SK-N-SH treated with all-trans-retinoic acid at 6 μM for 48 hours (cell line): ENCODE data around the gene FRS3.

Experiments used
- ATAC-seq: fragments of 200-7000 bp; cut with Tn5 transposase; 3 replicates; pipeline ENCODE4 v1.9.1; 2020; ENCODE audit warnings: mild to moderate bottlenecking, moderate library complexity
- BACH2 ChIP-seq: fragments of 250-450 bp; sonication (Bioruptor Pico); IDR thresholded peaks from 2 replicates; pipeline ENCODE4 v1.9.0; 2021; ENCODE audit warnings: mild to moderate bottlenecking, borderline replicate concordance
- CREB5 ChIP-seq: fragments of 250-450 bp; sonication (Bioruptor Pico); IDR thresholded peaks from 2 replicates; pipeline ENCODE4 v1.5.1; 2020; ENCODE audit warnings: low read depth, mild to moderate bottlenecking, moderate library complexity
- CSDC2 ChIP-seq: fragments of 250-450 bp; sonication (Bioruptor Pico); IDR thresholded peaks from 2 replicates; pipeline ENCODE4 v1.5.0; 2020; ENCODE audit warnings: mild to moderate bottlenecking, moderate library complexity
- ESRRG ChIP-seq: fragments of 250-450 bp; sonication (Bioruptor Pico); IDR thresholded peaks from 2 replicates; pipeline ENCODE4 v1.6.1; 2021; ENCODE audit warnings: mild to moderate bottlenecking
- GLIS3 ChIP-seq: fragments of 250-450 bp; sonication (Bioruptor Pico); IDR thresholded peaks from 2 replicates; pipeline ENCODE4 v1.5.0; 2020; ENCODE audit warnings: mild to moderate bottlenecking, moderate library complexity
- ISL1 ChIP-seq: fragments of 250-450 bp; sonication (Bioruptor Pico); IDR thresholded peaks from 2 replicates; pipeline ENCODE4 v2.1.2; 2022; ENCODE audit warnings: mild to moderate bottlenecking, moderate library complexity
- PATZ1 ChIP-seq: fragments of 250-450 bp; sonication (Bioruptor Pico); IDR thresholded peaks from 2 replicates; pipeline ENCODE4 v1.8.0; 2020; ENCODE audit warnings: mild to moderate bottlenecking, moderate library complexity, borderline replicate concordance
- PPARA ChIP-seq: fragments of 250-450 bp; sonication (Bioruptor Pico); IDR thresholded peaks from 2 replicates; pipeline ENCODE4 v1.5.0; 2020; ENCODE audit warnings: mild to moderate bottlenecking, borderline replicate concordance
- RARB ChIP-seq: fragments of 250-450 bp; sonication (Bioruptor Pico); IDR thresholded peaks from 2 replicates; pipeline ENCODE4 v1.8.0; 2021; ENCODE audit warnings: mild to moderate bottlenecking, moderate library complexity
- SNAI2 ChIP-seq: fragments of 250-450 bp; sonication (Bioruptor Pico); IDR thresholded peaks from 2 replicates; pipeline ENCODE4 v1.5.0; 2020; ENCODE audit warnings: mild to moderate bottlenecking, moderate library complexity
- TCF4 ChIP-seq: fragments of 250-450 bp; sonication (Bioruptor Pico); IDR thresholded peaks from 2 replicates; pipeline ENCODE4 v1.8.0; 2021; ENCODE audit warnings: mild to moderate bottlenecking, moderate library complexity, borderline replicate concordance
- TOX ChIP-seq: fragments of 250-450 bp; sonication (Bioruptor Pico); IDR thresholded peaks from 2 replicates; pipeline ENCODE4 v1.8.0; 2021; ENCODE audit warnings: mild to moderate bottlenecking, moderate library complexity, borderline replicate concordance
- ZFP30 ChIP-seq: fragments of 450-650 bp; formaldehyde crosslinking; IDR thresholded peaks from 2 replicates; pipeline ENCODE4 v1.5.0; 2022; ENCODE audit warnings: mild to moderate bottlenecking, moderate library complexity
- ZNF565 ChIP-seq: fragments of 450-650 bp; formaldehyde crosslinking; conservative IDR thresholded peaks from 2 replicates; pipeline ENCODE4 v1.5.0; 2020; ENCODE audit warnings: low read depth, mild to moderate bottlenecking, moderate library complexity
- ZNF70 ChIP-seq: fragments of 450-650 bp; formaldehyde crosslinking; IDR thresholded peaks from 2 replicates; pipeline ENCODE4 v1.5.0; 2020; ENCODE audit warnings: mild to moderate bottlenecking, moderate library complexity
- ZNF8 ChIP-seq: fragments of 450-650 bp; formaldehyde crosslinking; IDR thresholded peaks from 2 replicates; pipeline ENCODE4 v1.5.0; 2020; ENCODE audit warnings: mild to moderate bottlenecking, moderate library complexity
- TF ChIP-seq, protein P1 (sequence below): fragments of 250-450 bp; sonication (Bioruptor Pico); IDR thresholded peaks from 2 replicates; pipeline ENCODE4 v1.5.1; 2021; ENCODE audit warnings: mild to moderate bottlenecking, moderate library complexity
- TF ChIP-seq, protein P2 (sequence below): fragments of 250-450 bp; sonication (Bioruptor Pico); IDR thresholded peaks from 2 replicates; pipeline ENCODE4 v1.5.0; 2020; ENCODE audit warnings: mild to moderate bottlenecking, moderate library complexity
- TF ChIP-seq, protein P3 (sequence below): fragments of 250-450 bp; sonication (Bioruptor Pico); IDR thresholded peaks from 2 replicates; pipeline ENCODE4 v1.8.0; 2021; ENCODE audit warnings: low read depth, mild to moderate bottlenecking, moderate library complexity, borderline replicate concordance

The FRS3 gene

DNA sequence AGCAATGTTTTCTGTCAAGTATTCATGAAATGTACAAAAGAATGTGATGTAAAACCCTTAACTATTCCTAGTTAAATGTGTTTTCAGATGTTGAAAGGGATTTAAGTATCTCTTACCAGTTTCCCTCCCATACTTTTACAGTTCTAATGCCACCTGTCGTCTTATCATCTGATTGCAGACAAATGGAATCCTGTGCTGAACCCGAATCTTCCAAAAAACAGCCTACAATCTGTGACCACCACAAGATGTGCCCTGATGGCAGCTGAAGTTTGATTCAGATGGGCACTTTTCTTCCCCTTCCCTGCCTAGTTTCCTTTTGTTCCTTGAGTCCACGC lies 9.7 kb upstream of the FRS3 start:
- TF ChIP-seq RARB (CRISPR knock-in tag), result no peak
- TF ChIP-seq, all 23 proteins: peak for 0
- ATAC-seq, result no peak

DNA sequence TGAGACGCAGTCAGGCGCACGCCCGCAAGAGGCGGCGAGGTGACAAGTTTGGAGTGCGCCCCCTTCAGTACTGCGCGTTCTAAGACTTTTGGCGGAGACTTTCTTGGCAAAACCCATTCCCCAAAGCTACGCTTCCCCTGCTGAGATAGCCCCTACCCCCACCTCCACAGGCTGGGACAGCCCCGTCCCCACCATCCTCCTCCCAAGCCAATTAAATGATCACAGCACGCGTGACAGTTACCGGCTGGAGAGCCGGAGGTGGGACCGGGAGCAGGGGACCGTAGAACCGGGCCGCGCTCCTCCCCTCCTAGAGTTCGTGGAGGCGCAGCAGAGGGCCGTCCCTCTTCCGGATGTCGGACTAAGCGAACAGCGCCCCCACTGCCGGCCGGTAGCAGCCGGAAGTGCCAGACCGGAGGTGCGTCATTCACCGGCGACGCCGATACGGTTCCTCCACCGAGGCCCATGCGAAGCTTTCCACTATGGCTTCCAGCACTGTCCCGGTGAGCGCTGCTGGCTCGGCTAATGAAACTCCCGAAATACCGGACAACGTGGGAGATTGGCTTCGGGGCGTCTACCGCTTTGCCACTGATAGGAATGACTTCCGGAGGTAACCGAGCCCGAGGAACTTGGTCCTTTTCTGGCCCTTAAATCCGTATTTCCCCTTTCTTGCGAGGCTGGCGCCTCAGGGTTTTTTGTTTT lies 7.7 kb upstream of the FRS3 start, which contains the start of gene TOMM6:
TOMM6 (plus strand) TSS at position 476 of the 699 bp plus-strand sequence; CDS start at position 480, 4 bp downstream.
- peak; percentile 88 for ATAC-seq

DNA sequence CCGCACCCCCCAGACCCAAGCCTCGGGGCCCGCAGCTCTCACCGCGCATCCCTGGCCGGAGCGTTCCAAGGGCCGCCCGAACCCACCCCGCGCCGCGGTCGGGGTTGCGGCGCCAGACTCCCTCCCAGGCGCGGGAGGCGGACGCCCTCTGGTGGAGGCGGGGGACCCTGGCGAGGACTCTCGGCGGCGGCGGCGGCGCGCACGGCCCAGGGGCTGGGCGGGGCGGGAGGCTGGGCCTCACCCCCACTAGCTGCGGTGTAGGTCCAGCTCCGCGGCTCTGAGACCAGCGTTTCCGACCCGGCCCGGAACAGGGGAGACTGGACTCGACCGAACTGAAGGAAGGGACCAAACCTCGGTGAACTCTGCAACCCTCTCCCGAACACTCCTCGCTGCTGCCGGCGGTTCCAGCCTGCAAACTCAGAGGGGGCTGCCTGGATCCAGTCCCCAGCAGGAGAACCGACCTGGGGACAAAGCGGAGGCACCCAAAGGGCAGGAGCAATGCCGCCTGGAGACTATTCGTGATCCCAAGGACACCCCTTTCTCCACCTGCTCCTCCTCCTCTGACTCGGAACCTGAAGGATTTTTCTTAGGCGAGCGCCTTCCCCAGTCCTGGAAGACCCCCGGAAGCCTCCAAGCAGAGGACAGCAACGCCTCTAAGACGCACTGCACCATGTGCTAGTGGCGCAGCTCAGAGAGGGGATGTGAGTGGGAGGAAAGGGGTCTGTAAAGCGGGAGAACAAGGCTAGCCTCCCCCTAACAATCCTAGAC lies 6.9 kb upstream of the FRS3 start:
- ATAC-seq, result peak; percentile 91
- no peak for TF ChIP-seq PPARA
- TF ChIP-seq, protein P1, sequence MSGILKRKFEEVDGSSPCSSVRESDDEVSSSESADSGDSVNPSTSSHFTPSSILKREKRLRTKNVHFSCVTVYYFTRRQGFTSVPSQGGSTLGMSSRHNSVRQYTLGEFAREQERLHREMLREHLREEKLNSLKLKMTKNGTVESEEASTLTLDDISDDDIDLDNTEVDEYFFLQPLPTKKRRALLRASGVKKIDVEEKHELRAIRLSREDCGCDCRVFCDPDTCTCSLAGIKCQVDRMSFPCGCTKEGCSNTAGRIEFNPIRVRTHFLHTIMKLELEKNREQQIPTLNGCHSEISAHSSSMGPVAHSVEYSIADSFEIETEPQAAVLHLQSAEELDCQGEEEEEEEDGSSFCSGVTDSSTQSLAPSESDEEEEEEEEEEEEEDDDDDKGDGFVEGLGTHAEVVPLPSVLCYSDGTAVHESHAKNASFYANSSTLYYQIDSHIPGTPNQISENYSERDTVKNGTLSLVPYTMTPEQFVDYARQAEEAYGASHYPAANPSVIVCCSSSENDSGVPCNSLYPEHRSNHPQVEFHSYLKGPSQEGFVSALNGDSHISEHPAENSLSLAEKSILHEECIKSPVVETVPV (CRISPR knock-in tag), result no peak
- TF ChIP-seq SNAI2 (CRISPR knock-in tag), result no peak
- TF ChIP-seq ISL1 (CRISPR knock-in tag), result no peak
- no peak for TF ChIP-seq ZNF565
- TF ChIP-seq, protein P2, sequence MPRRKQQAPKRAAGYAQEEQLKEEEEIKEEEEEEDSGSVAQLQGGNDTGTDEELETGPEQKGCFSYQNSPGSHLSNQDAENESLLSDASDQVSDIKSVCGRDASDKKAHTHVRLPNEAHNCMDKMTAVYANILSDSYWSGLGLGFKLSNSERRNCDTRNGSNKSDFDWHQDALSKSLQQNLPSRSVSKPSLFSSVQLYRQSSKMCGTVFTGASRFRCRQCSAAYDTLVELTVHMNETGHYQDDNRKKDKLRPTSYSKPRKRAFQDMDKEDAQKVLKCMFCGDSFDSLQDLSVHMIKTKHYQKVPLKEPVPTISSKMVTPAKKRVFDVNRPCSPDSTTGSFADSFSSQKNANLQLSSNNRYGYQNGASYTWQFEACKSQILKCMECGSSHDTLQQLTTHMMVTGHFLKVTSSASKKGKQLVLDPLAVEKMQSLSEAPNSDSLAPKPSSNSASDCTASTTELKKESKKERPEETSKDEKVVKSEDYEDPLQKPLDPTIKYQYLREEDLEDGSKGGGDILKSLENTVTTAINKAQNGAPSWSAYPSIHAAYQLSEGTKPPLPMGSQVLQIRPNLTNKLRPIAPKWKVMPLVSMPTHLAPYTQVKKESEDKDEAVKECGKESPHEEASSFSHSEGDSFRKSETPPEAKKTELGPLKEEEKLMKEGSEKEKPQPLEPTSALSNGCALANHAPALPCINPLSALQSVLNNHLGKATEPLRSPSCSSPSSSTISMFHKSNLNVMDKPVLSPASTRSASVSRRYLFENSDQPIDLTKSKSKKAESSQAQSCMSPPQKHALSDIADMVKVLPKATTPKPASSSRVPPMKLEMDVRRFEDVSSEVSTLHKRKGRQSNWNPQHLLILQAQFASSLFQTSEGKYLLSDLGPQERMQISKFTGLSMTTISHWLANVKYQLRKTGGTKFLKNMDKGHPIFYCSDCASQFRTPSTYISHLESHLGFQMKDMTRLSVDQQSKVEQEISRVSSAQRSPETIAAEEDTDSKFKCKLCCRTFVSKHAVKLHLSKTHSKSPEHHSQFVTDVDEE (CRISPR knock-in tag), result no peak
- TF ChIP-seq TCF4 (CRISPR knock-in tag), result no peak
- TF ChIP-seq, protein P3, sequence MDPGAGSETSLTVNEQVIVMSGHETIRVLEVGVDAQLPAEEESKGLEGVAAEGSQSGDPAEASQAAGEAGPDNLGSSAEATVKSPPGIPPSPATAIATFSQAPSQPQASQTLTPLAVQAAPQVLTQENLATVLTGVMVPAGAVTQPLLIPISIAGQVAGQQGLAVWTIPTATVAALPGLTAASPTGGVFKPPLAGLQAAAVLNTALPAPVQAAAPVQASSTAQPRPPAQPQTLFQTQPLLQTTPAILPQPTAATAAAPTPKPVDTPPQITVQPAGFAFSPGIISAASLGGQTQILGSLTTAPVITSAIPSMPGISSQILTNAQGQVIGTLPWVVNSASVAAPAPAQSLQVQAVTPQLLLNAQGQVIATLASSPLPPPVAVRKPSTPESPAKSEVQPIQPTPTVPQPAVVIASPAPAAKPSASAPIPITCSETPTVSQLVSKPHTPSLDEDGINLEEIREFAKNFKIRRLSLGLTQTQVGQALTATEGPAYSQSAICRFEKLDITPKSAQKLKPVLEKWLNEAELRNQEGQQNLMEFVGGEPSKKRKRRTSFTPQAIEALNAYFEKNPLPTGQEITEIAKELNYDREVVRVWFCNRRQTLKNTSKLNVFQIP, result no peak
- no peak for TF ChIP-seq PATZ1
- no peak for TF ChIP-seq GLIS3 (CRISPR knock-in tag)
- no peak for TF ChIP-seq CREB5
- TF ChIP-seq RARB (CRISPR knock-in tag), result no peak

More for the DNA sequence above, 7.7 kb upstream of the FRS3 start, which contains the start of gene TOMM6:
- TF ChIP-seq ZNF565 (no peak), PPARA (no peak), ZNF70 (no peak), BACH2 (no peak), CSDC2 (no peak), RARB (CRISPR knock-in tag) (no peak), ESRRG (CRISPR knock-in tag) (no peak), ZFP30 (CRISPR knock-in tag) (no peak), GLIS3 (CRISPR knock-in tag) (no peak), TOX (CRISPR knock-in tag) (no peak), ZNF8 (CRISPR knock-in tag) (no peak), SNAI2 (CRISPR knock-in tag) (no peak)
- TF ChIP-seq, protein P1 (CRISPR knock-in tag), result no peak
